Psoas muscle (tissue), 8 donors: Measurements from ENCODE around the gene GGT1. TPM values are rescaled to one million over a fixed set of nuclear protein-coding genes. Genes with fewer than 3 reads are reported as not detected.

Source experiments
- ATAC-seq, 4 donors: fragments of 200-7000 bp; cut with Tn5 transposase; one replicate each; pipeline ENCODE4 v1.9.1; 2020; ENCODE audit warnings: moderate library complexity in 3 of 4, mild to moderate bottlenecking in 2 of 4
- DNase-seq, 2 donors: peaks; one replicate each; pipeline ENCODE4 v3.0.0-alpha.2; 2020
- H3K27ac ChIP-seq: fragments of 200-600 bp; one replicate; pipeline ENCODE4 v1.8.0; 2022
- H3K27me3 ChIP-seq, 3 donors: fragments of 200-600 bp in 1 of 3; one replicate each; pipeline versions ENCODE4 v1.6.1 to v1.8.0; 2013 to 2022; ENCODE audit warnings: low read length in 2 of 3, mild to moderate bottlenecking in 2 of 3, moderate library complexity in 1 of 3; ENCODE audit not compliant: insufficient read depth in 3 of 3
- H3K36me3 ChIP-seq, 2 donors: fragments of 200-600 bp in 1 of 2; one replicate each; pipeline versions ENCODE4 v1.6.1 to v1.8.0; 2013 to 2022; ENCODE audit warnings: low read depth in 1 of 2, mild to moderate bottlenecking in 1 of 2, moderate library complexity in 1 of 2; ENCODE audit not compliant: insufficient read depth in 1 of 2
- H3K4me1 ChIP-seq: fragments of 200-600 bp; one replicate; pipeline ENCODE4 v1.8.0; 2022
- H3K4me3 ChIP-seq: fragments of 200-600 bp; one replicate; pipeline ENCODE4 v1.8.0; 2022; ENCODE audit warnings: mild to moderate bottlenecking
- H3K9me3 ChIP-seq: fragments of 200-600 bp; one replicate; pipeline ENCODE4 v1.8.0; 2022
- WGBS, 3 donors: extraction: QIAGEN DNeasy Blood & Tissue Kit; methylation state at CpG; one replicate each; pipeline versions ENCODE4 v1.1.6 to v1.1.7; 2013; 5-methylcytosine and 5-hydroxymethylcytosine counted together
- intact Hi-C, 2 donors: fragments of 100-400 bp; cut with DNase I; formaldehyde crosslinking; loops; one replicate each; pipeline versions ENCODE4 v1.11.0 to v1.14.2; 2022
- polyA plus RNA-seq, 3 donors: library from polyadenylated mRNA; stranded (reverse); fragments of 200-250 nt; gene quantifications; one replicate each; pipeline ENCODE4 v1.2.3, GENCODE V29; 2013
- total RNA-seq, 4 donors: library from RNA; stranded (reverse); fragmentation: NEBNext Ultra II Directional in 2 of 4; extraction: Animal tissue kit (Norgen Biotek cat#: 25700) in 2 of 4; gene quantifications; one replicate each; pipeline versions ENCODE4 v1.2.1 to v1.2.4, GENCODE V29; 2021 to 2023
- TF ChIP-seq, protein P1 (sequence below): fragments of 200-600 bp; IDR thresholded peaks from one replicate; pipeline ENCODE4 v1.8.0; 2022; ENCODE audit warnings: antibody characterized with exemption
- donor health status: healthy with polysubstance abuse.
- donor health status: DM: no; HTN: no; CAD: no; lungs with moderate emphysema.
- donor health status: Bipolar disorder and iron deficiency.
- donor health status: healthy.
- donor health status: DM: yes; HTN: yes; CAD: no.
- donor health status: DM: no; HTN: no; CAD: no.
- donor health status: DM: no; HTN: no; CAD: no.
- donor health status: DM: yes; HTN: yes; CAD: no.

GGT1 gene
- total and polyA plus RNA-seq, 7 donors, result 0.52 to 2.6 (median 0.97) TPM

- H3K9me3 ChIP-seq, result no peaks in the 10 kb centered on the region
- intact Hi-C loops, result no loop called here
- H3K36me3 ChIP-seq, result peaks cover 0 to 32% of the 10 kb centered on the region in 2 donors
- TF ChIP-seq, protein P1, sequence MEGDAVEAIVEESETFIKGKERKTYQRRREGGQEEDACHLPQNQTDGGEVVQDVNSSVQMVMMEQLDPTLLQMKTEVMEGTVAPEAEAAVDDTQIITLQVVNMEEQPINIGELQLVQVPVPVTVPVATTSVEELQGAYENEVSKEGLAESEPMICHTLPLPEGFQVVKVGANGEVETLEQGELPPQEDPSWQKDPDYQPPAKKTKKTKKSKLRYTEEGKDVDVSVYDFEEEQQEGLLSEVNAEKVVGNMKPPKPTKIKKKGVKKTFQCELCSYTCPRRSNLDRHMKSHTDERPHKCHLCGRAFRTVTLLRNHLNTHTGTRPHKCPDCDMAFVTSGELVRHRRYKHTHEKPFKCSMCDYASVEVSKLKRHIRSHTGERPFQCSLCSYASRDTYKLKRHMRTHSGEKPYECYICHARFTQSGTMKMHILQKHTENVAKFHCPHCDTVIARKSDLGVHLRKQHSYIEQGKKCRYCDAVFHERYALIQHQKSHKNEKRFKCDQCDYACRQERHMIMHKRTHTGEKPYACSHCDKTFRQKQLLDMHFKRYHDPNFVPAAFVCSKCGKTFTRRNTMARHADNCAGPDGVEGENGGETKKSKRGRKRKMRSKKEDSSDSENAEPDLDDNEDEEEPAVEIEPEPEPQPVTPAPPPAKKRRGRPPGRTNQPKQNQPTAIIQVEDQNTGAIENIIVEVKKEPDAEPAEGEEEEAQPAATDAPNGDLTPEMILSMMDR, result no peak
- DNase-seq, result no peak
- 44 to 57% (median 46%) methylated on average over 19 of the region's 19 CpGs for WGBS, 3 donors
- no peaks in the 10 kb centered on the region for H3K4me1 ChIP-seq
- H3K27me3 ChIP-seq, result no peaks in the 10 kb centered on the region
- no peak overlapping the region for H3K4me3 ChIP-seq
- ATAC-seq, result peak in 3 of 4 donors; percentile 14 to 23 (median 18)
- no peak overlapping the region for H3K27ac ChIP-seq
Observed at GRCh38 chr22:24583221-24584165, 19.5 kb upstream of the GGT1 start.

DNA sequence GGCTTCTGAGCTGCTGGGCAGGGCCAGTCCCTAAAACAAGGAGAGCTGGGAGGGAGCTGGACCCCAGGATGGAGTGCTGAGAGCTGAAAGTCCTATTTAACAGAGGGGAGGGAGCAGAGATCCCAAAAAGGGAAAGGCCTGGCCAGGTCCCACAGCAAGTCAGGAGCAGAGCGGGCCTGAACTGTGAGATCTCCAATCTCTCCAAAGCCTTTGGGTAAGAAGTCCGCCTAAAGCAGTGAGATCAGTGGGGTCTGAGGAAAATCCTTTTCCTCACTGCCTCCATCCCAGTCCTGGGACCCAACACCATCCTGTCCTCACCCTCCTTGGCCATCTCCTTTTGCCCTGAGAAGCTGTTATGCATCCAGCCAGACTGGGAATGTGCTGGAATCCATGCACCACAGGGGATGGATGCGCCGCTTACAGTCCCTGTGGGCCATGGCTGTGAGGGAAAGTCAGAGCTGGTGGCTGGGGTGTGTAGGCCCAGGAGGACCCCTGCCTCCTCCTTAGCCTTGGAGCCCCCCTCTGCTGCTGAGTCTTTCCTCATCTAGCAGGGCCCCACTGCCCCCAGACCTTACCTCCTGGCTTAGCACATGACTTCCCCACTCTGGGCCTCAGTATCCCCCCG is 18.7 kb upstream of the GGT1 start:
- no peak for ATAC-seq
- DNase-seq, result no peak
- TF ChIP-seq, protein P1, result no peak
- H3K4me1 ChIP-seq, result no peaks in the 10 kb centered on the region
- no peak overlapping the region for H3K4me3 ChIP-seq
- intact Hi-C loops, result no loop called here
- H3K27me3 ChIP-seq, result no peaks in the 10 kb centered on the region
- peaks cover 0 to 39% of the 10 kb centered on the region in 2 donors for H3K36me3 ChIP-seq
- WGBS, 3 donors, result 84 to 89% (median 85%) methylated on average over 5 of the region's 5 CpGs
- no peaks in the 10 kb centered on the region for H3K9me3 ChIP-seq
- H3K27ac ChIP-seq, result no peak overlapping the region

DNA sequence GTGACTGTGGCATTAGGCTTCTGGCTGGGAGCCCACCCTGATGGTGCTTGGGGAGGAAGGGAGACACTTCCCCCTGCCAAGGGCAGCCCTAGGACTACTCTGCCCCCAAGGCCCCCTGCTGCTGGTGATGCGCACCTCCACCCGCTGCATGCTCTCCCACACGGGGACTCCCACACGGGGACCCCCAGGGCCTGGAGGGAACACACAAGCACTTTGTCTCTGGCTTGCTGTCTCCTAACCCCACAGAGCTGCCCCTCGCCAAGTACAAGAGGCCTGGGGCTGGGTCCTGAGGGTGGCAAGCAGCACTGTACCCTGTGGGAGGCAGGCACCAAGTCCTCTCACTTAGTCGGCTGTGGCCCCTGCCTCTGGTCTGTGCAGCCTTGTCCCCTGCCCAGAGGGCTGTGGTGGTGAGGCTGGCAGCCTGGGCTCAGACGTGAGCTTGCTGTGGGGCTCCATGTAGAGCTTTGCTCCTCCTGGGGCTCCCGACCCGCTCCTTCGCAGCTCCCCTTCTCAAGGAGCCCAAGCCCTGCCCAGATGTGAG is 18.1 kb upstream of the GGT1 start:
- ATAC-seq (no peak), DNase-seq (no peak)
- Histone ChIP-seq H3K9me3 (no peaks in the 10 kb centered on the region), H3K27ac (no peak overlapping the region), H3K36me3 (peaks cover 0 to 44% of the 10 kb centered on the region in 2 donors), H3K4me1 (no peaks in the 10 kb centered on the region), H3K27me3 (no peaks in the 10 kb centered on the region), H3K4me3 (no peak overlapping the region)
- intact Hi-C loops, result no loop called here
- TF ChIP-seq, protein P1, result no peak
- 88 to 93% (median 90%) methylated on average over 10 of the region's 10 CpGs for WGBS, 3 donors

- Histone ChIP-seq H3K36me3 (peaks cover 0 to 44% of the 10 kb centered on the region in 2 donors), H3K27ac (no peak overlapping the region), H3K4me3 (no peak overlapping the region), H3K27me3 (no peaks in the 10 kb centered on the region), H3K9me3 (no peaks in the 10 kb centered on the region), H3K4me1 (no peaks in the 10 kb centered on the region)
- WGBS, 3 donors, result 94 to 100% (median 95%) methylated on average over 3 of the region's 3 CpGs
- DNase-seq (no peak), ATAC-seq (no peak)
- intact Hi-C loops, result no loop called here
- TF ChIP-seq, protein P1, result no peak
Observed at GRCh38 chr22:24585461-24585860, 17.5 kb upstream of the GGT1 start.
